ENCODE results near the gene OPN1MW3.

- TF ChIP-seq EP300 (conservative IDR thresholded peaks at IDR 0.05; ENCODE audit: poor library complexity, severe bottlenecking) (no peak), POLR2AphosphoS5 (IDR thresholded peaks at IDR 0.05) (no peak), CTCF (IDR thresholded peaks at IDR 0.05; ENCODE audit: poor library complexity, severe bottlenecking) (no peak), TAF1 (IDR thresholded peaks at IDR 0.05; ENCODE audit: low read depth) (no peak)
Observed at GRCh38 chrX:154320406-154320805, 63.0 kb downstream of the OPN1MW3 start.
